Nephron (organoid): ENCODE measurements around the gene ZNF80.

Source experiments
- H3K27ac Mint-ChIP-seq, 3 experiments: 2 replicates each; pipeline ENCODE4 v1.8.0; 2020; ENCODE audit warnings: mixed read lengths in 3 of 3, mild to moderate bottlenecking in 2 of 3, moderate library complexity in 1 of 3
- H3K27me3 Mint-ChIP-seq: 2 replicates; pipeline ENCODE4 v1.8.0; 2021; ENCODE audit warnings: low read depth, mild to moderate bottlenecking, moderate library complexity, mixed read lengths
- H3K36me3 Mint-ChIP-seq: 2 replicates; pipeline ENCODE4 v1.8.0; 2020; ENCODE audit warnings: low read depth, mixed read lengths
- H3K4me1 Mint-ChIP-seq: 2 replicates; pipeline ENCODE4 v1.8.0; 2020; ENCODE audit warnings: mixed read lengths
- H3K4me3 Mint-ChIP-seq, 3 experiments: 2 replicates each; pipeline ENCODE4 v1.8.0; 2020; ENCODE audit warnings: mild to moderate bottlenecking in 3 of 3, mixed read lengths in 3 of 3, moderate library complexity in 2 of 3
- H3K9me3 Mint-ChIP-seq: 2 replicates; pipeline ENCODE4 v1.8.0; 2020; ENCODE audit warnings: mixed read lengths
- TF ChIP-seq, protein P1 (sequence below), 3 experiments: fragments of 200-600 bp; sonication (generic); IDR thresholded peaks; one replicate each; pipeline ENCODE4 v1.5.0; 2021; ENCODE audit warnings: antibody characterized with exemption in 3 of 3; ENCODE audit not compliant: unreplicated experiment in 3 of 3

The ZNF80 gene

DNA sequence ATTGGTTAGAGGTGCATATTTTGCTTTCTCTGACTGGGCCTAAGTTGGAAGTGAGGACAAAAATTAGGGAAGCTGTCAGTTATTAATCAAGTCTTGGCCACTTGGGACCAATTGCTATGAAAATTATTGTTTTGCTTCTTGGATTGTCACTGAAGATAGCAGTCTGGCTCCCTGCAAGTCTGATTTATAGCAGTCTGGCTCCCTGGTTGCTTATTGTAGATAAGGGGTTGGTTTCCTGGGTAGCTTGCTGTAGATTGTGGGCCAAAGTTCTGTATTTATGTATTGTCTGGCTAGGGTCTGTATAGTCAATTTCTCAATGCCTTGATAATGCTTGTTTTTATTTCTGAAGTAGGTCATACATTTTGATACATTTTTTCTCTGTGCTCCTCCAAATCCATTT, 45.2 kb downstream of the ZNF80 start:
- H3K27me3 Mint-ChIP-seq: no peaks in the 10 kb centered on the region
- H3K4me1 Mint-ChIP-seq: no peaks in the 10 kb centered on the region
- TF ChIP-seq, protein P1, sequence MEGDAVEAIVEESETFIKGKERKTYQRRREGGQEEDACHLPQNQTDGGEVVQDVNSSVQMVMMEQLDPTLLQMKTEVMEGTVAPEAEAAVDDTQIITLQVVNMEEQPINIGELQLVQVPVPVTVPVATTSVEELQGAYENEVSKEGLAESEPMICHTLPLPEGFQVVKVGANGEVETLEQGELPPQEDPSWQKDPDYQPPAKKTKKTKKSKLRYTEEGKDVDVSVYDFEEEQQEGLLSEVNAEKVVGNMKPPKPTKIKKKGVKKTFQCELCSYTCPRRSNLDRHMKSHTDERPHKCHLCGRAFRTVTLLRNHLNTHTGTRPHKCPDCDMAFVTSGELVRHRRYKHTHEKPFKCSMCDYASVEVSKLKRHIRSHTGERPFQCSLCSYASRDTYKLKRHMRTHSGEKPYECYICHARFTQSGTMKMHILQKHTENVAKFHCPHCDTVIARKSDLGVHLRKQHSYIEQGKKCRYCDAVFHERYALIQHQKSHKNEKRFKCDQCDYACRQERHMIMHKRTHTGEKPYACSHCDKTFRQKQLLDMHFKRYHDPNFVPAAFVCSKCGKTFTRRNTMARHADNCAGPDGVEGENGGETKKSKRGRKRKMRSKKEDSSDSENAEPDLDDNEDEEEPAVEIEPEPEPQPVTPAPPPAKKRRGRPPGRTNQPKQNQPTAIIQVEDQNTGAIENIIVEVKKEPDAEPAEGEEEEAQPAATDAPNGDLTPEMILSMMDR (IDR thresholded peaks at IDR 0.05; ENCODE audit: unreplicated experiment in 3 of 3): no peak

DNA sequence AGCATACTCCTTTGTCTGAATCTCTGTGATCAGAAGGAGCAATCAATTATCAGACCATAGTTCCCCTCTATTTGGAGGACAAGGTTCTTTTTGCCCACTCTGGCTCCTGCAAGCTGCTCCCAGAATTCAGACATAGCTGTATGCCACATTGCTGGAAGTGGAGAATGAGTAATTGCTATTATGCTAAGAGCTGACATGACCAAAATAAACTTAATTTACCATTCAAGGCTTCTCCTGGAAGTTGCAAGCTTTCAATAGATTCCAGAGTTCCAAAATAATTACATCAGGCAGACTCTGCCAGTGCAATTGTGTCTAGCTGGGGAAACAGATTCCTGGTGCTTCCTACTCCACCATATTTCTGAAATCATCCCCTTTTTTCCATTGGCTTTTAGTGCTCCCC, 50.9 kb downstream of the ZNF80 start:
- TF ChIP-seq, protein P1 (IDR thresholded peaks at IDR 0.05; ENCODE audit: unreplicated experiment in 3 of 3): no peak
- no peak overlapping the region for H3K27ac Mint-ChIP-seq
- peaks cover 2% of the 10 kb centered on the region for H3K27me3 Mint-ChIP-seq

More for the DNA sequence above, 45.2 kb downstream of the ZNF80 start:
- no peak overlapping the region for H3K4me3 Mint-ChIP-seq
- no peaks in the 10 kb centered on the region for H3K36me3 Mint-ChIP-seq
- no peaks in the 10 kb centered on the region for H3K9me3 Mint-ChIP-seq
- H3K27ac Mint-ChIP-seq: no peak overlapping the region

More for the DNA sequence above, 50.9 kb downstream of the ZNF80 start:
- no peak overlapping the region for H3K4me3 Mint-ChIP-seq
- H3K9me3 Mint-ChIP-seq: peaks cover 12% of the 10 kb centered on the region
- no peaks in the 10 kb centered on the region for H3K36me3 Mint-ChIP-seq
- no peaks in the 10 kb centered on the region for H3K4me1 Mint-ChIP-seq
